Activated naive CD8-positive, alpha-beta T cell treated with anti-CD3 and anti-CD28 coated beads, Interleukin-2, amount 50 U/mL, for 24 hours (primary cell): Measurements from ENCODE around the gene PTPN4.
A peak's percentile ranks its signal among the peaks of the same experiment; 100 is the strongest.

Experiments
- ATAC-seq: fragments of 150-1000 bp; cut with Tn5 transposase; one replicate; pipeline ENCODE4 v1.10.0; 2021
- DNase-seq: peaks from one replicate; pipeline ENCODE4 v3.0.0; 2021
- H3K27ac Mint-ChIP-seq: one replicate; pipeline ENCODE4 v1.8.0; 2021; ENCODE audit warnings: mild to moderate bottlenecking, mixed read lengths
- H3K27me3 Mint-ChIP-seq: one replicate; pipeline ENCODE4 v1.8.0; 2021; ENCODE audit warnings: mixed read lengths
- H3K36me3 Mint-ChIP-seq: one replicate; pipeline ENCODE4 v1.8.0; 2021; ENCODE audit warnings: low read depth, mixed read lengths
- H3K4me1 Mint-ChIP-seq: one replicate; pipeline ENCODE4 v1.8.0; 2021; ENCODE audit warnings: mixed read lengths
- H3K4me3 Mint-ChIP-seq: one replicate; pipeline ENCODE4 v1.8.0; 2021; ENCODE audit warnings: mild to moderate bottlenecking, moderate library complexity, mixed read lengths
- H3K9me3 Mint-ChIP-seq: one replicate; pipeline ENCODE4 v1.8.0; 2021; ENCODE audit warnings: mixed read lengths

PTPN4 gene, protein sequence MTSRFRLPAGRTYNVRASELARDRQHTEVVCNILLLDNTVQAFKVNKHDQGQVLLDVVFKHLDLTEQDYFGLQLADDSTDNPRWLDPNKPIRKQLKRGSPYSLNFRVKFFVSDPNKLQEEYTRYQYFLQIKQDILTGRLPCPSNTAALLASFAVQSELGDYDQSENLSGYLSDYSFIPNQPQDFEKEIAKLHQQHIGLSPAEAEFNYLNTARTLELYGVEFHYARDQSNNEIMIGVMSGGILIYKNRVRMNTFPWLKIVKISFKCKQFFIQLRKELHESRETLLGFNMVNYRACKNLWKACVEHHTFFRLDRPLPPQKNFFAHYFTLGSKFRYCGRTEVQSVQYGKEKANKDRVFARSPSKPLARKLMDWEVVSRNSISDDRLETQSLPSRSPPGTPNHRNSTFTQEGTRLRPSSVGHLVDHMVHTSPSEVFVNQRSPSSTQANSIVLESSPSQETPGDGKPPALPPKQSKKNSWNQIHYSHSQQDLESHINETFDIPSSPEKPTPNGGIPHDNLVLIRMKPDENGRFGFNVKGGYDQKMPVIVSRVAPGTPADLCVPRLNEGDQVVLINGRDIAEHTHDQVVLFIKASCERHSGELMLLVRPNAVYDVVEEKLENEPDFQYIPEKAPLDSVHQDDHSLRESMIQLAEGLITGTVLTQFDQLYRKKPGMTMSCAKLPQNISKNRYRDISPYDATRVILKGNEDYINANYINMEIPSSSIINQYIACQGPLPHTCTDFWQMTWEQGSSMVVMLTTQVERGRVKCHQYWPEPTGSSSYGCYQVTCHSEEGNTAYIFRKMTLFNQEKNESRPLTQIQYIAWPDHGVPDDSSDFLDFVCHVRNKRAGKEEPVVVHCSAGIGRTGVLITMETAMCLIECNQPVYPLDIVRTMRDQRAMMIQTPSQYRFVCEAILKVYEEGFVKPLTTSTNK

GRCh38 chr2:119759451-119760236 is at the start of gene PTPN4:
PTPN4 (plus strand) TSS chr2:119759922; CDS start chr2:119809854, 49,932 bp downstream.
- peak within 1 kb of the TSS; percentile 78 for H3K27ac Mint-ChIP-seq
- DNase-seq (peak; percentile 94), ATAC-seq (peak; percentile 95)
- peaks cover 64% of the 10 kb centered on the region for H3K4me1 Mint-ChIP-seq
- H3K9me3 Mint-ChIP-seq = no peaks in the 10 kb centered on the region
- peak within 1 kb of the TSS; percentile 87 for H3K4me3 Mint-ChIP-seq
- H3K27me3 Mint-ChIP-seq = no peaks in the 10 kb centered on the region
- no peaks in the 10 kb centered on the region for H3K36me3 Mint-ChIP-seq

DNA sequence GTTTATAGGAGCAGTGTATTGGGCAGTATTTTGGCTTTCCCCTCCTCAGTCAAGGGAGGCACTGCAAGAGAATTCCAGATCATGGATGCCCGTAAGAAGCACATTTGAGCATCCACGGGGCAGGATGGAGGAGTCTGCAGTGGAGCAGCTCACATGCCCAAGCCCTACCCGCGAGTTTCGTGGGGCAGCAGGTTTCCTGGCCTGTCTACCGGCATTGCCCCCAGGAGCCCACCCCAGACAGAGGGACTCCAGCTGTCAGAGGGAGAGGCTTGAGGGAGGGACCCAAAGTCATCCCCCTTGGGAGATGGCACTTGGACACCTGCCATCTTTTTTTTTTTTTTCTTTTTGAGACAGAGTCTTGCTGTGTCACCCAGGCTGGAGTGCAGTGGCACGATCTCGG is 49.4 kb upstream of the PTPN4 start:
- Mint-ChIP-seq H3K9me3 (no peaks in the 10 kb centered on the region), H3K4me3 (no peak overlapping the region), H3K36me3 (no peaks in the 10 kb centered on the region), H3K4me1 (peaks cover 2% of the 10 kb centered on the region), H3K27me3 (peaks cover 2% of the 10 kb centered on the region), H3K27ac (no peak overlapping the region)
- ATAC-seq (no peak), DNase-seq (no peak)

GRCh38 chr2:119711352-119711751 is 48.4 kb upstream of the PTPN4 start:
- no peak for DNase-seq
- H3K4me3 Mint-ChIP-seq = no peak overlapping the region
- H3K27me3 Mint-ChIP-seq = peaks cover 2% of the 10 kb centered on the region
- H3K27ac Mint-ChIP-seq = no peak overlapping the region
- H3K36me3 Mint-ChIP-seq = no peaks in the 10 kb centered on the region
- ATAC-seq = no peak
- H3K4me1 Mint-ChIP-seq = peaks cover 2% of the 10 kb centered on the region
- H3K9me3 Mint-ChIP-seq = no peaks in the 10 kb centered on the region

- no peak for ATAC-seq
Observed at GRCh38 chr2:119712571-119712970, 47.2 kb upstream of the PTPN4 start.

GRCh38 chr2:119713819-119714490 is 45.8 kb upstream of the PTPN4 start:
- Mint-ChIP-seq H3K27ac (no peak overlapping the region), H3K4me1 (peaks cover 4% of the 10 kb centered on the region), H3K4me3 (no peak overlapping the region), H3K9me3 (no peaks in the 10 kb centered on the region), H3K27me3 (peaks cover 2% of the 10 kb centered on the region), H3K36me3 (no peaks in the 10 kb centered on the region)
- no peak for ATAC-seq
- no peak for DNase-seq

More at GRCh38 chr2:119712571-119712970, 47.2 kb upstream of the PTPN4 start:
- Mint-ChIP-seq H3K27me3 (peaks cover 2% of the 10 kb centered on the region), H3K36me3 (no peaks in the 10 kb centered on the region), H3K9me3 (no peaks in the 10 kb centered on the region), H3K4me1 (peaks cover 2% of the 10 kb centered on the region), H3K27ac (no peak overlapping the region), H3K4me3 (no peak overlapping the region)
- DNase-seq = no peak

- Mint-ChIP-seq H3K4me1 (peaks cover 7% of the 10 kb centered on the region), H3K27ac (no peak overlapping the region), H3K9me3 (no peaks in the 10 kb centered on the region), H3K36me3 (no peaks in the 10 kb centered on the region), H3K4me3 (no peak overlapping the region), H3K27me3 (peaks cover 2% of the 10 kb centered on the region)
- ATAC-seq = no peak
- no peak for DNase-seq
Observed at GRCh38 chr2:119715409-119716283, 44.1 kb upstream of the PTPN4 start.

GRCh38 chr2:119716284-119716672 is 43.4 kb upstream of the PTPN4 start:
- Mint-ChIP-seq H3K27me3 (peaks cover 2% of the 10 kb centered on the region), H3K27ac (no peak overlapping the region), H3K36me3 (no peaks in the 10 kb centered on the region), H3K4me3 (no peak overlapping the region), H3K9me3 (no peaks in the 10 kb centered on the region), H3K4me1 (peaks cover 7% of the 10 kb centered on the region)
- no peak for DNase-seq
- no peak for ATAC-seq

DNA sequence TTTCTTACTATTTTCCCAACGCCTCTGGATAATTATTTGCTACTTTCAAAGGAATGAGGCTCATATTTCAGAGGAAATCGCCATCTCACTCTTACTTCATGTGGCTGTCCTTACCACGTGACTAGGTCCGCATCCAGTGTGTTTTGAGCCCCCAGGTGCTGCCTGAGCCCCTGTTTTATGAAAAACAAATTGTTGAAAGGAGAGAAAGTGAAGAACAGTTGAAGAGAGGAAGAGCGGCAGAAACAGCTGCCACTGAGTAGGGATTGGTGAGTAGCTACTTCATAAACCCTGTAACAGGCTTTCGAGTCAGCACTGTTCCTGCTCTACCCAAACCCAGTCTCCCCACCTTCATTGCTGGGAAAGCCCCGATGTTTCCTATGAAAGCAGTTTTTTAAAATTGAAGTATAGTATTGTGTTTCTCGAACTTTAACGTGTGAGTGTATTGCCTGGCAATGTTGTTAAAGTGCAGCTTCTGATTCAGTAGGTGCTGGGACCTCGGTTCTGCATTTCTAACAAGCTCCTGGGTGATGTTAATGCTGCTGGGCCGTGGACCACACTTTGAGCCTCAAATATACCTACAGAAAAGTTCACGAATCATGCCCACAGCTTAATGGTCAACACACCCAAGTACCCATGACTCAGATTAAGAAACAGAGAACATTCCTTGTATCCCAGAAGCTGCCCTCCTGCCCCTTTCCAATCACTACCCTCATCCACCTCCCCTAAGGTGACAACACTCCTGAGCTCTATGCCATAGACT is 41.0 kb upstream of the PTPN4 start:
- Mint-ChIP-seq H3K36me3 (no peaks in the 10 kb centered on the region), H3K4me3 (no peak overlapping the region), H3K4me1 (peaks cover 11% of the 10 kb centered on the region), H3K9me3 (no peaks in the 10 kb centered on the region), H3K27me3 (peaks cover 2% of the 10 kb centered on the region), H3K27ac (no peak overlapping the region)
- ATAC-seq = peak; percentile 56
- no peak for DNase-seq

GRCh38 chr2:119719261-119719627 is 40.5 kb upstream of the PTPN4 start:
- DNase-seq = no peak
- H3K4me1 Mint-ChIP-seq = peaks cover 15% of the 10 kb centered on the region
- no peaks in the 10 kb centered on the region for H3K9me3 Mint-ChIP-seq
- H3K4me3 Mint-ChIP-seq = no peak overlapping the region
- no peak overlapping the region for H3K27ac Mint-ChIP-seq
- H3K36me3 Mint-ChIP-seq = no peaks in the 10 kb centered on the region
- H3K27me3 Mint-ChIP-seq = no peaks in the 10 kb centered on the region
- no peak for ATAC-seq

DNA sequence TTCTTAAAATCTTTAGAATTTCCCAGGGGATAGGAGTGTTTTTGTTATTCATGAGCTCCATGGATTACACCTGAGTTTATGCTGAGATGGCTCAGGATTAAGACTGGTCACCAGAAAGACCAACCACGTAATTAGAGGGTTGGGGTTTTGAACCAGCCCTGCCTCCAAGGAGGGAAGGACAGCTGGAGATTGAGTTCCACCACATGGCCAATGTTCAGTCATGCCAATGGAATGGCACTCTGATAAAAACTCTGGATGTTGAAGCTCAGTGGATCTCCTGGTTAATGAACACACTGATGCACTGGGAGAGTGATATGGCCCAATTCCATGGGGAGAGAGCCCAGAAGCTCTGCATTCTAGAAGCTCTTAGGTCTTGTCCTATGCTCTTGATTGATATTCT is 38.7 kb upstream of the PTPN4 start:
- Mint-ChIP-seq H3K4me3 (no peak overlapping the region), H3K4me1 (peaks cover 15% of the 10 kb centered on the region), H3K27me3 (no peaks in the 10 kb centered on the region), H3K27ac (no peak overlapping the region), H3K36me3 (no peaks in the 10 kb centered on the region), H3K9me3 (no peaks in the 10 kb centered on the region)
- DNase-seq (no peak), ATAC-seq (no peak)

GRCh38 chr2:119721462-119721861 is 38.3 kb upstream of the PTPN4 start:
- Mint-ChIP-seq H3K27me3 (no peaks in the 10 kb centered on the region), H3K4me3 (no peak overlapping the region), H3K36me3 (no peaks in the 10 kb centered on the region), H3K4me1 (peaks cover 15% of the 10 kb centered on the region), H3K9me3 (no peaks in the 10 kb centered on the region), H3K27ac (no peak overlapping the region)
- ATAC-seq (no peak), DNase-seq (no peak)

DNA sequence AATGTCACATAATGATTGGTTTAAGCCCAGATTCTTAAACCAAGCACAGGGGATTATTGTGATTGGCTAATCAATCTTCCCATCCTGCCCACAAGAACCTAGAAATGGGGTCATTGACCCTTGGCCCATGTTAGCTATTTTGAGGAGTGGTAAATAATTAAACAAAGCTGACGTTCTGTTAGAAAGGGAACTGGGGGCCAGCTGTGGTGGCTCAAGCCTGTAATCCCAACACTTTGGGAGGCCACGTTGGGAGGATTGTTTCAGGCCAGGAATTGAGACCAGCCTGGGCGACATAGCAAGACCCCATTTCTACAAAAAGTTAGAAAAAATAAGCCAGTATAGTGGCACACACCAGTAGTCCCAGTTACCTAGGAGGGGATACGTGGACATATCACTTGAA is 37.8 kb upstream of the PTPN4 start:
- DNase-seq (no peak), ATAC-seq (no peak)
- H3K27ac Mint-ChIP-seq = no peak overlapping the region
- no peaks in the 10 kb centered on the region for H3K9me3 Mint-ChIP-seq
- H3K4me1 Mint-ChIP-seq = peaks cover 15% of the 10 kb centered on the region
- H3K36me3 Mint-ChIP-seq = no peaks in the 10 kb centered on the region
- no peaks in the 10 kb centered on the region for H3K27me3 Mint-ChIP-seq
- H3K4me3 Mint-ChIP-seq = no peak overlapping the region

GRCh38 chr2:119723186-119723585 is 36.5 kb upstream of the PTPN4 start:
- Mint-ChIP-seq H3K27ac (no peak overlapping the region), H3K36me3 (no peaks in the 10 kb centered on the region), H3K4me1 (peaks cover 15% of the 10 kb centered on the region), H3K4me3 (no peak overlapping the region), H3K9me3 (no peaks in the 10 kb centered on the region), H3K27me3 (no peaks in the 10 kb centered on the region)
- DNase-seq = no peak
- ATAC-seq = no peak
